Stimulated activated CD4-positive, alpha-beta T cell treated with anti-CD3 and anti-CD28 coated beads, TNF-alpha, amount 100 ng/mL, for 24 hours (primary cell): ENCODE results near the gene INAFM1.
A peak's percentile ranks its signal among the peaks of the same experiment; 100 is the strongest.
"Not testable (repeated sequence)": the region's sequence is repeated elsewhere in the genome, so short reads cannot be mapped to it uniquely, and the experiment has no call there.

ENCODE experiments used
- DNase-seq, 3 experiments: peaks; one replicate each; pipeline ENCODE4 v3.0.0-alpha.2; 2020; ENCODE audit warnings: low read depth in 3 of 3

The INAFM1 gene

DNA sequence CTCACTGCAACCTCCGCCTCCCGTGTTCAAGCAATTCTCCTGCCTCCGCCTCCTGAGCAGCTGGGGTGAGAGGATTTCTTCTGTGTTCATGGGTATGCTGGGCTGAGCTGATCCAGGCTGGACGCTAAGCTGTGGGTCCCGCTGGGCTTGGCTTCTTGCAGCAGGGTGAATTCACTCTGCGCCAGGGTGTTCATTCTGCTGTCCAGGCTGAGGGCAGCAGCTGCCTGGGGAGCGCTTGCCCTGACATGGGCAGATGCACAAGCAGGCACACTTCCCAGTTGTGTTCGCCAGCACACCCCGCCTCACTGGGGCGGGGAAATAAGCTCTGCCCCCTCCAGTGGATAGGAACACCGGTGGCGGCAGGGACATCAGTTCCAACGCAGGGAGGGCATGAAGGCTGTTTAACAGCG, 7.3 kb upstream of the INAFM1 start:
- no peak for DNase-seq

DNA sequence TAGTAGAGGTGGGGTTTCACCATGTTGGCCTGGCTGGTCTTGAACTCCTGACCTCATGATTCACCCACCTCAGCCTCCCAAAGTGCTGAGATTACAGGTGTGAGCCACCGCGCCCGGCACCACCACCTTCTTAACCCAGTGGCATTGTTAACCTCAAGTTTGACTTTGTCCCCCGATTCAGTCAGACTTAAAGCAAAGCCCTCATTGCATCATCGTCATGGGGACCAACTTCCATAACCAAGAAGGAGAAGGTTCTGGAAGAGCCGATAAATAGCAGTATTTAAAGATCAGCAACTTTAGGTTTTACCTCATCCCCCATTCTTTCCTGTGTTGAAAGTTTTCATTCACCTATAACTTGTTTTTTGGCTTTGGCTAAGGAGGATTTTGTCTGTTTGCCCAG, 6.7 kb upstream of the INAFM1 start:
- no peak for DNase-seq

DNA sequence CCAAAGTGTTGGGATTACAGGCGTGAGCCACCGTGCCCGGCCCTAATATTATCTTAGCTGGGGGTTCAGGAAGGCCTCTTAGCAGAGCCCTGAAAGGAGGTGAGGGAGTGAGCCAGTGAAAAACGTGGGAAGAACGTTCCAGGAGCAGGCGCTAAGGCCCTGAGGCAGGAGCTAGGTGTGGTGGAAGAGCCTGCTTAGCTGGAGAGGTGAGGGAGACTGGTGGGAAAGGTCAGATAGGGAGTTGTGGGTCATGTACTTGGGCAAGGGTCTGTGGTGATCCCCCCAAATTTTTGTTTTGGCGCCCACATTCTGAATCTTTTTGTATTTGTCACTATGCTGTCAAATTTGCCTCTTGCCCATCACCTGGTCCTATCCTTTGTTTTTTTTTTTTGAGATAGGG, 5.1 kb upstream of the INAFM1 start:
- no peak for DNase-seq

DNA sequence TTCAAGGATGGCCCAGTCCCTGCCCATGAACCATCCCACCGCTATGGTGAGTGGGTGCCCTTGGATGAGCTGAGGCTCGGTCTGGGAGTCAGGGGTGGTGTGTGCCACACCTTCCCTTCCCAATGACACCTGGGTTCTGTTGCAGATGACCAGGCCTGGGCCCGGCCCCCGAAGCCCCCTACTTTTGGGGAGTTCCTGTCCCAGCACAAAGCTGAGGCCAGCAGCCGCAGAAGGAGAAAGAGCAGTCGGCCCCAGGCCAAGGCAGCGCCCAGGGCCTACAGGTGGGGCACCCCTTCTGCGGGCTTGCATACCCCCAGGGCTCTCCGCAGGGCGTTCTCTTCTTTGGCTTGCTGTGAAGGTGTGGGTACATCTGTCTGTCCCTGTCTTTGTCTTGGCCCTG, 4.3 kb upstream of the INAFM1 start:
- no peak for DNase-seq

DNA sequence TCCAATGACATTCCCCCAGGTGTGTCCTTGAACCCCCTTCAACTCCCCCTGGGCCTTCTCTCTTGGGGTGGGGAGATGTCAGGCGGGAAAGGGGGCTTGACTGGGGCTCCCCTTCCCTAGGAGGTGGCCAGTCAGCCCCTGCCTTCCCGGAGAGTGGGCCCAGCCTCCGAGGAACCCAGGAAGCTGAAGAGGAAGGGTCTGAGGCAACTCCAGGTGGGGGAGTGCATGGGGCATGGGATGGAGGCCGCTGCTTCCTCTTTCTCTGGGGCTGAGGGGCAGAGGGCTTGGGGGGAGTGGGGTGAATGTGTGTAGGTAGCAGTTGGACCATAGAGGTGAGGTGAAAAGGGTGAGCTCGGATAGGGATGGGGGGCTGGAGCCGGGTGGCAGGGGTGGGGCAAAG, 2.7 kb upstream of the INAFM1 start:
- no peak for DNase-seq

DNA sequence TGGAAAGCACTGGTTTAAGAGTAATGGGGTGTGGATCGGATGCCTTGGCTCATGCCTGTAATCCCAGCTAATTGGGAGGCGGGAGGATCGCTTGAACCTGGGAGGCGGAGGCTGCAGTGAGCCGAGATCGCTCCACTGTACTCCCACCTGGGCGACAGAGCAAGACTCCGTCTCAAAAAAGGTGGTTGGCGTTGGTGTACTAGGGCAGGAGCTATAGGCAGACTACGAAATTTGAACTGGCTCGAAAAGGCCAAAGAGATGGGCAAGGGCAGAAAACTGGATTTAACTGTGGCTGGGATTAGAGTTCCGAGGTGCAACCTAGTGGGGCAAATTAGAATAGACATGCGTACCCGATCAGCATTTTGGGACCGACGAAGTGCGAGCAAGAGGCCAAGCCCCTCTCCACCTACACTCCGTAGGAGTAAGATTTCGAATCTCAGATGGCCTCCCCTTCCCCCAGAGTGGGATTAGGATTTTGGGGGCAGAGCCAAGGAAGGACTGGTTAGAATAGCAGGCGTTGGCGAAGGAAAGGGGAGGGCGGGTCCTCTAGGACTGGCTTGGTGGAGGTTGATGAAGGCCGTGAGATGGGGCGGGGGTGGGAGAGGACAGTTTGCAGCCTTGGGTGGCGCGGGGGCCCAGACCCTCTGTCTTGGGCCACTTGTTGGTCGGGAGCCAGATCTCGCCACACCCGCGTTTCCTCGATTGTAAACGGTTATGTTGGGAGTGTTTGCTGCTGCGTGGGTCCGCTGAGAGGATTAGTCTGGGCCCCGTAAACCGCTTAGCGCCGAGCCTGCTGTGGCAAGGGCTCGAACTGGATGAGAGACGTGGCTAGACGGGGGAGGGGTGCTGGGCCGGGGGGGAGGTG, 2.0 kb upstream of the INAFM1 start:
- no peak for DNase-seq

DNA sequence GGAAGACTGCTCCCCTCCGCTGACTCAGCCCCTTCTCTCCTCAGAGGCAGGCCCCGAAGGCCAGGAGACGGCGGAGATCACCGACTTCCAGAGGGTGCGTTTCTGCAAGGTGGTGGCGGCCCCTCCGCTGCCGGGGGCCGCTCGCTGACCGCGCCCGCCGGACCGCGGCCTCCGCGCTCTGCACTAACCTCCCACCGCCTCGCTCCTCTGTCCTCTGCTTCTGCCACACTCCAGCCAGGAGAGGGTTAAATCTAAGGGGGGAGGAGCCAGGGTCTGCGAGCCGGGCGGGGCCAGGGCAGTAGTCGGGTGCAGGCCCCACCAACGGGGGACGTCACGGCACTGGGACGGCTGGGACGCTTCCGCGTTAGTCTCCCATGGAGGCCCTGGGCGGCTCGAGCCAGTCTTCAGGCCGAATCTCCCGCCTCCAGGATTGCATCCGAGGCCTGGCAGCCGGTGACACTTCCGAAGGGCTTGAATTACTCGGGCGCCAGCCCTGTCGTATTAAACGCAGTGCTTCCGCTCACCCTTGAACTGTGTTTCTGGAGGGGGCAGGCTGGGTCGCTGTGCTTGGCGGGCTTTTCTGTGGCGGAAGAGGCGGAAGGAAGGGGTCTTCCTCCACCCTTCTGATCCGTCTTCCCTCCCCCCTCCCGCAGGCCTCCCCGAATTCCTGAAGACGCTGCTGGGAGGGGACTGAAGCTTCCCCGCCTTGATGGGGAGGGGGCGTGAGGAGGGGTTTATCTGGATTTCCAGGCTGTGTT, 1.2 kb upstream of the INAFM1 start:
- DNase-seq, result peak; percentile 70 to 91 (median 76)

DNA sequence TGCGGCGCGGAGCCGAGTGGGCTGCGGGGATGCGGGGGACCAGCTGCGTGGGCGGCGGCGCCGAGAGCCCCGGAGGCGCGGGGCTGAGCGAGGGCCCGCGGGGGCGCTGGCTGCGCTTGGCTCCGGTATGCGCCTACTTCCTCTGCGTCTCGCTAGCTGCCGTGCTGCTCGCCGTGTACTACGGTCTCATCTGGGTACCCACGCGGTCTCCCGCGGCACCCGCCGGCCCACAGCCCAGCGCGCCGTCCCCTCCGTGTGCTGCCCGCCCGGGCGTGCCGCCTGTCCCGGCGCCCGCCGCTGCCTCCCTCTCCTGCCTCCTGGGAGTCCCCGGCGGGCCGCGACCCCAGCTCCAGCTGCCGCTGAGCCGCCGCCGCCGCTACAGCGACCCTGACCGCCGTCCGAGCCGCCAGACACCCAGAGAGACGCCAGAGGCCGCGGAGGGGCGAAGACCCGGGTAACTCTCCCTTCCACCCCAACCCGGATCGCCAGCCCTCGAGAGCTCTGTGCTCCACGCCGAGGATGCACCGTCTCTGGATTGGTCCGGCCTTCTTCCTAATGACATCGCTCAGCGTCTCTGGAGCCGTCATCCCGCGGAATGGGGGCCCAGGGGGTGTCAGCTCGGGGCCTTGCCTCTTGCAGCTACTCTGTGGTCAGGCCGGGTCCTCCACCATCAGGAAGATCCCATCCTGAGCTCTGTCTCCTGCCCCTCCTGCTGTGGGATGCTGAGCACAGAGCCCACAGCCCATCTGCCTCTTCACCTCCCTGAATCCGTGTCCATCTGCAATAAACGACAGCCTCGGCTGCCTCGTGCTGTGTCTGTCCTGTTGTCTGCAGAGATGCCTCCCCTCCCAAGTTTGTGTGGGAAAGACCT, 441 bp downstream of the INAFM1 start:
- DNase-seq, result no peak

DNA sequence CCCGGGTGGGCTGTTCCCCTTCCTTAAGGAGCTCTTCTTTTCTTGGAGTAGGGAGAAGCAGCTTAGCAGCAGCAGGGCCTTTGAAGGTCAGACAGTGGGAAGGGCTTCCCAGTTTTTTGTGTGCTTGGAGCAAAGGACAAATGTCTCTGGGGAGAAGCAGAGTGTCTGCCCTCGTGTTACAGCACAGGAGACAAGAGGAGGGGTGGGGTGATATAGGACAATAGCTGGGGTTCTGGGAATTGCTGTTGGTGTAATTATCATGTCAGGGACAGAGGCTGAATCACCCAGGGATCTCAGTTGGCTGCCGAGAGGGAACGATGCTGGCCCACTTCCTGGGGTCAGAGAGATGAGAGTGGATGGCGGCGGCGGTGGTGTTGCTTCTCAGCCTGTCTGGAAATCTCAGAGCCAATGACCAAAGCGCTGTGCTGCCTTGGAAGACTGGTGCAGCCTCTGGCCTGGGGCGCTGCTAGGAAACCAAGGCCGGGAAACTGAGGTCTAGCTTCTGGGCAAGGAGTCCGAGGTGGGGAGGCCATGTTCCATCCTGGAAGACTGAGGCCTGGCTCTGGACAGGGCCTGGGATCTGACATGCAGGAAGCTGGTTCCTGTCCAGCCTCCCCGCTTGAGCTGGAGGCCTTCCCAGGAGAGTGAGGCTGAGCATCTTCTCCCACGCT, 1.2 kb downstream of the INAFM1 start:
- no peak for DNase-seq

DNA sequence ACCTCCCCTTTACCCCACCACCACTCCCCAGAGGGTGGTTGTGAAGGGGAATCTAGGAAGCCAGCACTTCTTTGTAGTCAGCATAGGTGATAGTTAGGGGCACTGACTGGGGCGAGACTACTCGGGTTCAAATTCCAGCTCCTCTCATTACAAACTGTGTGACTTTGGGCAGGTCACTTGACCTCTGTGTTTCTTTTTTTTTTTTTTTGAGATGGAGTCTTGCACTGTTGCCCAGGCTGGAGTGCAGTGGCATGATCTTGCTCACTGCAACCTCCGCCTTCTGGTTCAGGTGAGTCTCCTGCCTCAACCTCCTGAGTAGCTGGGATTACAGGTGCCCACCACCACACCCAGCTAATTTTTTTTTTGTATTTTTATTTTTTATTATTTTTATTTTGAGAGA, 1.8 kb downstream of the INAFM1 start:
- DNase-seq, result not testable (repeated sequence)

DNA sequence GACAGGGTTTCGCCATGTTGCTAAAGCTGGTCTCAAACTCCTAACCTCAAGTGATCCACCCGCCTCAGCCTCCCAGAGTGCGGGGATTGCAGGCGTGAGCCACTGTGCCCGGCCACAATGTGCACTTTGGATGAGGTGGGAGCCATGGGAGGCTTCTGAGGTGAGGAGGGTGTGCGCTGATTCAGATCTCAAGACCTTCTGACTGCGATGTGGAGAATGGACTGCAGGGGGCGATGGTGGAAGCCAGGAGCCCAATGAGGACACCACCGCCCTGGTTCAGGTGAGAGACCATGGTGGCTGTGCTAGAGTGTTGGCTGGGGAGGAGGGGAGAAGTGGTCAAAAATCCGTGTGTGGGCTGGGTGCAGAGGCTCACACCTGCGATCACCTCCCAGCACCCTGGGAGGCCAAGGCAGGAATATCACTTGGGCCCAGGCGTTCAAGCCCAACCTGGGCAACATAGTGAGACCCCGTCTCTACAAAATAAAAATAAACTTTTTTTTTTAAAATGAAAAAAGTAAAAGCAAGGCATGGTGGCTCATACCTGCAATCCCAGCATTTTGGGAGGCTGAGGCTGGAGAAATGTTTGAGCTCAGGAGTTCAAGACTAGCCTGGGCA, 5.6 kb downstream of the INAFM1 start:
- peak in 1 of 3 experiments; percentile 68 for DNase-seq

DNA sequence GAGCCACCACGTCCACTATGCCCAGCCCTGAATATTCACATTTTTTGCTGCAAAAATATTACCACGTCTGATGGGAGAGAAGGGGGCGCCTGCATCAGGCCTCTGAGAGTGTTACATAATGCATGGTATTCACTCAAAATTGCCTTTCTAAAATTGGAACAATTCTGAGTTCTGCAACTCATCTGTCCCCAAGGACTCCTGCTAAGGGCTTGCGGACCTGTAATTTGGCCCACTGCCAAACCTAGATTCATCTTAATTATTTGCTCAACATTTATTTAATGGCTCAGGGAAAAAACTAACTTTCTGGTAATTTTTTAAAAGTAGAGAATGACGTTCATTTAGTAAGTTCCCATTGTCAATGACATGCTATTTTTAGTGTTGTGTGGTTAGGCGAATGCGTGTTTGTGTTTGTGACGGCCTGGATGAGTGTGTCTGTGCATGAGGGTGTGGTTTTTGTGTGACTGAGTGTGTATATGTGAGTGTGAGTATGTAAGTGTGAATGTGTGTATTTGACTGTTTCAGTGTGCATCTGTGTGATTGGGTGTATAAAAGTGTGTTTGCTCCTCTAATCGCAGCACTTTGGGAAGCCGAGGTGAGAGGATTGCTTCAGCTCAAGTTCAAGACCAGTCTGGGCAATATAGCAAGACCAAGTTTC, 8.8 kb downstream of the INAFM1 start:
- no peak for DNase-seq

DNA sequence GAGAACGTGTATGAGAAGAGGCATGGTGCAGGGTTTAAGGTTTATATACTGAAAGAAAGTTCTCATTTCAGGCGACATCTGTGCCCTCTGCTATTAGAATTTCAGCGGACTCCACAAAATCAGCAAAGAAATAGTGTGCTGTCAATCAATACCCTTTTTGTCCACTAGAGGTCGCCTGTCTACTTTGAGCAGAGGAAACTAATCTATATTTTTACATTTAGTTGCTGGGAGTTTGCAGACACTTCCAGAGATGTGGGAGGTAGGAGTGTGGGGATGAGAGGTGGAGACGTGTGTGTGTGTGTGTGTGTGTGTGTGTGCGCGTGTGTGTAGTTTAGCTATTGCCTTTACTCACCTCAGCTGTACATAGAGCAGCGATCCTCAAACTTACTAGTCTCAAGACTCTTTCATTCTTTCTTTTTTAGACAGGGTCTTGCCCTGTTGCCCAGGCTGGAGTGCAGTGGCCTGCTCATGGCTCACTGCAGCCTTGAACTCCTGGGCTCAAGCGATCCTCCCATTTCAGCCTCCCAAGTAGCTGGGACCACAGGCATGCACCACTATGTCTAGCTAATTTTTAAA, 9.7 kb downstream of the INAFM1 start:
- DNase-seq, result peak in 1 of 3 experiments; percentile 47

DNA sequence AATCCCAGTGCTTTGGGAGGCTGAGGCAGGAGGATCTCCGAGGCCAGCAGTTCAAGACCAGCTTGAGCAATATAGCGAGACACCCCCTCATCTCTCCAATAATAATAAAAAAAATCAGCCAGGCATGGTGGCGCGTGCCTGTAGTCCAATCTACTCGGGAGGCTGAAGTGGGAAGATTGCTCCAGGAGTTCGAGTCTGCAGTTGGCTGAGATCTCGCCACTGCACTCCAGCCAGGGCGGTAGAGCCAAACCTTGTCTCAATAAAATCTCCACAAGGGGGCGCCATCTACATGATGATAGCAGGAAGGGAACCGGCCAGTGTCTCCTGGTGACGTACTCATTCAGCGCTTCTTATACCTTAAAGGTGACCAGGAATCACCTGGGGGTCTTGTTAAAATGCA, 21.4 kb downstream of the INAFM1 start:
- DNase-seq, result peak; percentile 53 to 84 (median 66)

DNA sequence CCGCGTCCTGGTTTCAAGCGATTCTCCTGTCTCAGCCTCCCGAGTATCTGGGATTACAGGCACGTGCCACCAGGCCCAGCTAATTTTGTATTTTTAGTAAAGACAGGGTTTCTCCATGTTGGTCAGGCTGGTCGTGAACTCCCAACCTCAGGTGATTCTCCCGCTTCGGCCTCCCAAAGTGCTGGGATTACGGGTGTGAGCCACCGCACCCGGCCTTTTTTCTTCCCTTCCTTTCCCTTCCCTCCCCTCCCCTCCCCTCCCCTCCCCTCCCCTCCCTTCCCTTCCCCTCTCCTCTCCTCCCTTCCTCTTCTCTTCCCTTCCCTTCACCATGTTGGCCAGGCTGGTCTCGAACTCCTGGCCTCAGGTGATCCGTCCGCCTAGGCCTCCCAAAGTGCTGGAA, 26.2 kb downstream of the INAFM1 start:
- not testable (repeated sequence) for DNase-seq

DNA sequence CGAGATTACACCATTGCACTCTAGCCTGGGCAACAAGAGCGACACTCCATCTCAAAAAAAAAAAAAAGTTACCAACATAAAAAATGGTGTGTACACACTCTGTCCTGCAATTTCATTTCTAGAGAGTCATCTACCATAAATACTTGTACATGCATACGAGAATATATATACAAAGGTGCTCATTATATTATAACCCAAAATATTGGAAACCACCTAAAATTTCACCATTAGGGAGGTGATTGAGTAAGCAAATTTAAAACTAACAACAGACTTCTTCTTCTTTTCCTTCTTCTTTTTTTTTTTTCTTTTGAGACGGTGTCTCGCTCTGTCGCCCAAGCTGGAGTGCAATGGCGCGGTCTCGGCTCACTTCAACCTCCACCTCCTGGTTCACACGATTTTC, 27.6 kb downstream of the INAFM1 start:
- DNase-seq, result no peak

DNA sequence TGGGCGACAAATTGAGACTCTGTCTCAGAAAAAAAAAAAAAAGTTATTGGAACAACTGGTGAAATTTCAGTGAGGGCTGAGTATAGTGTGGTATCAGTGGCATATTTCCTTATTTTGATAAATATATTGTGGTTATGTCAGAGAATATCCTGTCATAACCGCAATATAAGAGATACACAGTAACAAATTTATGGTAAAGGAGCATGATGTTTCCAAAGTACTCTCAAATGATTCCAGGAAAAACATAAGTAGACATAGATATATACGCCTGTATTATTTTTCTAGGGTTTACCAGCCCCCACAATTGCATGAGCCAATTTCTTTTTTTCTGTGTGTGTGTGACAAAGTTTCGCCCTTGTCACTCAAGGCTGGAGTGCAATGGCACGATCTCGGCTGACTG, 29.3 kb downstream of the INAFM1 start:
- no peak for DNase-seq

DNA sequence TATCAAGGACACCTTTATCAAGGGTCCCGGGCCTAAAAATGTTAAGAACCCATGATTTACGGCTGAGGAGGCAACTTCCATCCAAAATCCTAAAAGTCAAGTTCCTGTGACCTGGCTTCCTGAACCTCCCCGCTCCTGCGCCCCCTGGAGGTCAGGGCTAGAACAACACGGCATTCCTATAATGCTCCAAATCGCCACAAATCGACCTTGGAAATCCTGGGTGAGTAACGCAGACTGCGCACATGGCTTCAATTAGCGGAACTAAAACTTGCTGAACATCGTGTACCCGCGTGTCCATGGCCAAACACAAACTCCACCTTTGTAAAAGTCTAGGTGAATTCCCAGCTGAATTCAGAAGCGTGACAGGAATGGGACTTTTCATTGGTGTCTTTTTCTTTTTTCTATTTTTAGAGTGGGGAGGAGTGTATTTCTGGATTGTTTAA, 30.6 kb downstream of the INAFM1 start:
- DNase-seq, result peak; percentile 29 to 57 (median 34)

DNA sequence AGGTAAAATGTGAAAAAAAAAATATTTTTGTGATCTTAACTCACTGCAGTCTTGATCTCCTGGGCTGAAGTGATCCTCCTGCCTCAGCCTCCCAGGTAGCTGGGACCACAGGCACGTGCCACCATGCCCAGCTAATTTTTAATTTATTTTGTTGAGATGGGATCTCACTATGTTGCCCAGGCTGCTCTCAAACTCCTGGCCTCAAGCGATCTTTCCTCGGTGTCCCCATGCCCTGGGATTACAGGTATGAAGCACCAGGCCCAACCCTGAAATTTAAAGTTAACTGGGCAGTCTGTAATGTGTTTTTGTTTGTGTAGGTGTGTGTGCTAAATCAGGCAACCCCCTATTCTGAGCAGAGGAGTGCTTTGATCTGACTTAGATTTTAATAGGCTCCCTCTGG, 31.6 kb downstream of the INAFM1 start:
- no peak for DNase-seq

DNA sequence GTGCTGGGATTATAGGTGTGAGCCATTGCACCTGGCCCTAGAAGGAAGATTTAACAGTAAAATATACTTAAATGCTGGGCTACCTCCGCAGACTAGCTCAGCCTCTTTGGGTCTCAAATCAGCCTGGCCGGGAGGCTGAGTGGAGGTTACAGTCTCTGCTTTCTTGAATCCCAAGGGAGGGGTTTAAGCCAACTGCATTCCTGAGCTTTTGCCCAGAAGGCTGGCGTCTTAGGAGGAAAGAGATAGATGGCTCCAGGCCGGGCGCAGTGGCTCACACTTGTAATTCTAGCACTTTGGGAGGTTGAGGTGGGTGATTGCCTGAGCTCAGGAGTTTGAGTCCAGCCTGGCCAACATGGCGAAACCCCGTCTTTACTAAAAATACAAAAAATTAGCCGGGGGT, 34.4 kb downstream of the INAFM1 start:
- DNase-seq, result no peak
